ENCODE results near the gene TMEM121.
A peak's percentile ranks its signal among the peaks of the same experiment; 100 is the strongest.

Gene TMEM121

DNA sequence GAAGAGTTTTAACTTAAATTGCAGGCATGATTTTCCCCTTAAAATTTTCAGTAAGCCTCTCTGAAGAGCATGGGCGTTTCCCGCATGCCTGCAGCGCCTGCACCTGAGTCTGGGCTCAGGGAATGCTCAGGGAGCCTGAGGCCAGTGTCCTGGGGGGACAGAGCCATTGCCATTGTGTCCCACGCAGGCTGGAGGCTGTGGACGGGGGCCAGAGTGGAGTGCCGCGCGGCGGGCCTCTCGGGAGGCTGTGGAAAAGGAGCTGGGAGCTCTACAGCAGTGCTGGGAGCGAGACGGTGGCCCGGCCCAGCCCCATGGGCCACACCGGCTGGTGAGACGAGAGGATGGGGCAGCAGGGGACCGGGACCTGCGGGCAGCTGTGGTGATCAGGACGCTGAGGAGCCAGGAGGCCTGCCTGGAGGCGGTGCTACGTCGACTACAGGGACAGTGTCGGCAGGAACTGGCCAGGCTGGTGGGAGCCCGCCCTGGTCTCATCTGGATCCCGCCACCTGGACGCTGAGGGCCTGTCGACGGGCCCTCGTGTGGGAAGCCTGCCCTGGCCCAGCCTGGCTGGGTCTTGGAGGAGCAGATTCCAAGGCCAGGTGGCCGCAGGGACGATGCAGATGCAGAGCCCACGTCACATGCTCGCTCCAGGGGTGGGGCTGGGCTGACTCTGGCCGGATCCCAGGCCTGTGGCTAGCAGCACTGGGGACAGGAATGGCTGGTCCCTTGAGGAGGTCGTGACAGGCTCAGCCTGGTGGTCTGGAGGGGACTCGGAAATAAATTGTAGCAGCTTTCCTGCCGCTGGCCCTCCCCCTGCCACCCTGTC lies 27.7 kb upstream of the TMEM121 start:
- no peak for DNase-seq (ENCODE audit: low read depth in 2 of 2)

DNA sequence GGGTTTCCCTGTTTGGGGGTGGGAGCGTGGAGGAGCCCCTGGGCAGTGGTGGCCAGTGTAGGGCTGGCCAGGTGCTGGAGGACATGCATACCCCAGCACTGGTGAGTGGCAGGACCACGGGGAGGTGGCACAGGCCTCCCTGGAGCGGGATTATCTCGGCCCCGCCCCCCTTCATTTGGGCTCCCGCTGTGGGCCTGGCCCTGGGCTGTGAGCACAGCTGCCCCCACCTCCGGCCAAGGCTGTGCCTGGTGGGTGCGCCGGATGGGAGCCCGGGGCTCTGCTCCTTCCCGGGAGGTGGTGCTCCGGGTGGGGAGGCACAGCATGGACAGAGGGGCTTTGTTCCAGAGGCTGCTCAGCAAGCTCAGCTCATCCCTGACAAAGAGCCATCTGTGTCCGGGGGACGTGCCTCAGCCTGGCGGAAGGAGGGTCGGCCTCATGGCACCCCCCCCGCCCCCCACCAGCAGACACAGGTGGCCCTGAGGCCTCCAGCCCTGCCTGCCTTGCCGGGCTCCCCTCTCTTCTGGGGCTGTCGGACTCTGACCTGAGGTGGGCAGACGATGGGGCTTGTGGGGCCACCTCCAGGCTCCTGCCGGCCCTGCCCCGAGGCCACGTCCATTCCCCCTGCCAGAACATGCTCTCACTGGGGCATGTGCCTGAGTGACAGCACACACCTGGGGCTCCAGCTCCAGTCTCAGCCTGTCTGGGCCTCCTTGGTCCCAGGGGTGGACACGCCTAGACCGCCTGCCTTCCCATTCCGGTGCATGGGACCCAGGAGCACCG lies 26.9 kb upstream of the TMEM121 start:
- DNase-seq (ENCODE audit: low read depth in 2 of 2): no peak

DNA sequence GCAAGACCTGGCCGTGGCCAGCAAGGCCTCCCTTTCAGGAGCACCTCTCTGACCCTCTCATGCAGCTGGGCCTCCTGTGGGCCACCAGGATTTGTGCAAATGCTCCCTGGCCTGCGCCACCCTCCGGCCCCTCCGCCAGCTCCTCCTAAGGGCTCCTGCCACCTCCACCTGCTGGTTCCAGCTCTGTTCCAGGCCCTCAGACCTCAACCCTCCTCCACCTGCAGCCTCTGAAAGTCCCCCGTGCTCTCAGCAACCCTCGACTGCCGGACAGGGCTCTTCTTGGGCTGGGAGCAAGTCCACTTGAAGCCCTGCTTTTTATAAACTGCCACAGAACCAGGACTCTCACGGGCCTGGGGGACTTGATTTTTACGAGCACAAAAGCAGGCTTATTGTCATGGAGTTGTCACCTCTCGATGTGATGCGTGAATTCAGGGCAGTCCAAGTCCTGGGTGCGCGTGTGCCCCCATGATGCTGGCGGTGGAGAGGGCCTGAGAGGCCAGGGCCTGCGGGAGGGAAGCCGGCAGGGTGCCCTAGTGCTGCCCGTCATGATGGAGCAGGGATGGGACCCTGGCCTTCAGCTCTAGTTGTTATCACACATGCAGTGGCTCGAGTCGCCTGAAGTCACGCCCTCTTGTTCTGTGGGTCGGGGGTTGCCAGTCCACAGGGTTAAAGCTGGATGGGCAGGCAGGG lies 26.2 kb upstream of the TMEM121 start:
- DNase-seq (ENCODE audit: low read depth in 2 of 2): no peak

DNA sequence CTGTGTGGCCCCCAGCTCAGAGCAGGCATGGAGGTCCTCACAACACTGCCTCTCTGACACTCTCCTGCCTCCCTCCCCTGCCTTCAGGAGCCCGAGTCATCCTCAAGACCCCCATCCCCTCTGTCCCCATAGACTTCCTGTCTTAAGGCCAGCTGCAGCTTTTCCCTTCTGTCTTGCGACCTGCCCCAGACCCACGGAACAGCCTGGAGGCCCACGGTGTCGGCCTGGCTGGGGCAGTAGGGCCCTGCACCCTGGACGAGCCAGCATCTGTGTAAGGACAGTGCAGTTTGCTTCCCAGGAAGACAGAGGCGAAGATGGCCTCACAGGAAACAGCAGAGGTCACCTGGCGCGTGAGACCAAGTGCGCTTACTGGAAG lies 25.7 kb upstream of the TMEM121 start:
- DNase-seq (ENCODE audit: low read depth in 2 of 2): no peak

DNA sequence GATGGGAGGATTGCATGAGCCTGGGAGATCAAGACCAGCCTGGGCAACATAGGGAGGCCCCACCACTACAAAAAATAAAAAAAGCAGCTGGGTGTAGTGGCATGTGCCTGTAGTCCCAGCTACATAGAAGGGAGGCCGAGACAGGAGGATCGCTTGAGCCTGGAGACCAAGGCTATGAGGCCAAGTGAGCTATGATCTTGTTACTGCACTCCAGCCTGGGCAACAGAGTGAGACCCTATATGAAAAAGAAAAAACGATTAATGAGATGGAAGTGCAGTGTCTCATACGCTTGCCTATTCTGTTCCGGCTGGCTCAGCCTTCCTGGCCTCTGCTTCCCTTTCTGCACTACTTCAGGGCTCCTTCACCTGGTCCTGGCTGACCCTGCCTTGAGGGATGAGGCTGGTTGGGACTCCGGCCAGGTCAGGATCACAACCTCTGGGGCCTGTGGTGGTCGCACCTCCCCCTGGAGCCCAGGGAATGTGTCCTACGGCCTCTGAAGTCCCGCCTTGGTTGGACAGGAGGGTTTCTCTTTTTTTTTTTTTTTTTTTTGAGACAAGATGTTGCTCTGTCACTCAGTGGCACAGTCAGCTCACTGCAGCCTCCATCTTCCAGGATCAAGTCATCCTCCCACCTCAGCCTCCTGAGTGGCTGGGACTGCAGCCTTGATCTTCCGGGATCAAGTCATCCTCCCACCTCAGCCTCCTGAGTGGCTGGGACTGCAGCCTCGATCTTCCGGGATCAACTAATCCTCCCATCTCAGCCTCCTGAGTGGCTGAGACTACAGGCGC lies 24.7 kb upstream of the TMEM121 start:
- no peak for DNase-seq (ENCODE audit: low read depth in 2 of 2)

DNA sequence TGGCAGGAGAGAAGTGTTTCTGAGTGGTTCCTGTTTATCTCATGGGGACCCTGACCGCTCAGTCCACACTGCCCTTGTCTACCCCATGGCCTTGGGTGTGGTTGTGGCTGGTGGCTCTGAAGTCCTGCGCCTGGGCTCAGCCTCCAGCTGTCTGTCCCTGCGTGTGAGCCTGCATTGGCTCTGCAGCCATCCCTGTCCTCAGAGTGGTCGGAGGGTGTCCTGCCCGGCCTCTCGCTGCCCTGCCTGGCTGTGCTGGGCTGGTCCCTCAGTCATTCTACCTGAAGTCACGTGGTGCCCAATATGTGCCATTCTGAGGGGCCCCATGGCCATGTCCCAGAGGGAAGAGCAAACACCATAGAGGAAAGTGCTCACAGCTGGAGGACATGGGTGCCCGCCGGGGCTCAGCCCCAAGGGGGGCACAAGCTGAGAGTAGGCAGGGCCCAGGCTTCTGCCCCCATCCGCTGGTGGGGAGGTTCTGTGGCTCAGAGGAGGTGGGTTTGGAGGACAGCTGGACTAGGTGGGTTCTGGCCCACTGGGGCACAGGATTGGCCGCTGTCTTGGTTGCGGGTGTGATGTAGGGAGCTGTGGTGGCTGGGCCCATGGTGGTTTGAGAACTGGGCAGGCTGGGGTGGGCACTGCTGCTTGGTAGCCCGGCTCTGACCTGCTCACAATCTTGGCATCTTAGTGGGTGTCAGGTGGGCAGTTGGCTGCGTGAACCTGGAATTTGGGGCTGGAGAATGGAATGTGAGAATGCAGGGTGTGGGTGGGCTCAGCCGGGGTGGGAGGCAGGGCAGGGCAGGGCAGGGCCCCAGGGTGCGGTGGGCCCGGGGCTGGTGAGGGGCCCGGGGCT lies 23.7 kb upstream of the TMEM121 start:
- no peak for DNase-seq (ENCODE audit: low read depth in 2 of 2)

DNA sequence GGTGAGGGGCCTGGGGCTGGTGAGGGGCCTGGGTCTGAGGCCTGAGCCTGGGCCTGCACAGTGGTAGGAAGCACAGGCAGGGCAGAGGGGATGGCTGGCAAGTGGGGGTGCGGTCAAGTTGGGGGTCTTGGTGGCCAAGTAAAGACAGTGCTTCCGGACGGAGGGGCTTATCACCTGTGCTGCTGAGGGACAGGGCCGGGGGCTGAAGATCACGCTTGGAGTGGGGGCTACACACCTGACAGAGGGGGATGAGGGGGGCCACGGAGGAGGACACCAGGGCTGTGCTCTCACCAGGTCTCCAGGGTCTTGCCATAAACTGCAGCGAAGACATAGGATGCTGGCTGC lies 23.1 kb upstream of the TMEM121 start:
- no peak for DNase-seq (ENCODE audit: low read depth in 2 of 2)

DNA sequence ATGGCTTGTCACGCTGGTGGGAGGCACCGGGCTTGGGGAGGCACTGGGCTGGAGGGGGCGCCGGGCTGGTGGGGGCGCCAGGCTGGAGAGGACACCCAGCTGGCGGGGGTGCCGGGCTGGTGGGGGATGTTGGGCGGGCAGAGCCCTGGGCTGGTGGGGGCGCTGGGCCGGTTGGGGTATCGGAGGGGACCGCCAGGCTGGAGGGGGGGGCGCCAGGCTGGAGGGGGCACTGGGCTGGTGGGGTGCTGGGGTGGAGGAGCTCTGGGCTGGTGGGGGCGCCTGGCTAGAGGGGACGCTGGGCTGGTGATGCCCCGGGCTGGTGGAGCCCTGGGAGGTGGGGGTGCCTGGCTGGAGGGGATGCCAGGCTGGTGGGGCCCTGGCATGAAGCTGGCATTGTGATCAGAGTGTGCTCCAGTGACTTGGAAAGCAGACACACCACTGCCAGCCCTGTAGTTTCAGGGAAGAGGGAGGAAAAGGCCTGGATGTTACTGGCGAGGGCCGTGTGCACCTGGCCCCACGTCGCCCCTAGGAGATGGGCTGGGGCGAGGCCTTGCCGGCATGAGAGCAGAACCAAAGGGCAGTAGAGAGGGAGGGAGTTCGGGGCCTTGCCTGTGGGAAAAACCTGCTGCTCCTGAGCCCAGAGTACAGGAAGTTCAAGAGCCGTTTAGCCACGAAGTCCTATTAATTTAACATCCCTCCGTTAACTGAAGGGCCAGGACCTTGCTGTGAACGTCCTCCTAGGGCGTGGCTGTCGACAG lies 22.3 kb upstream of the TMEM121 start:
- DNase-seq (ENCODE audit: low read depth in 2 of 2): no peak

DNA sequence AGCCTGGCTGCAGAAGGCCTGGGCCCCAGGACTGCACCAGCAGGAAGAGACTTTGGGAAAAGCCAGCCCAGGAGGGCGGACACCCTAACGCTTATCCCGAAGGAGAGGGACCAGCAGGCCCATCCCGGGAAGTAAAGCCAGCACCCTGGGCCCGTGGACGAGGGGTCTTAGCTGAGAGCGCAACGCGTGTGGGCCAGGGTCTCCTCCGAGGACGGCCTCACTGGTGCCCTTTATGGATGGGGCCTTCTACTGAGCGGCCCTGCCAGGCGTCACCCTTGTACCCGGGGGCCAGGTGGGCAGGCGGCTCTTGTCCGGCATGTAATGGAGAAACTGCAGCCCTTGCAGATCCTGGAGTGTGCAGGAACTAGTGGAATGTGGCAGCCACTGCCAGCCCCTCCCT lies 21.3 kb upstream of the TMEM121 start:
- no peak for DNase-seq (ENCODE audit: low read depth in 2 of 2)

DNA sequence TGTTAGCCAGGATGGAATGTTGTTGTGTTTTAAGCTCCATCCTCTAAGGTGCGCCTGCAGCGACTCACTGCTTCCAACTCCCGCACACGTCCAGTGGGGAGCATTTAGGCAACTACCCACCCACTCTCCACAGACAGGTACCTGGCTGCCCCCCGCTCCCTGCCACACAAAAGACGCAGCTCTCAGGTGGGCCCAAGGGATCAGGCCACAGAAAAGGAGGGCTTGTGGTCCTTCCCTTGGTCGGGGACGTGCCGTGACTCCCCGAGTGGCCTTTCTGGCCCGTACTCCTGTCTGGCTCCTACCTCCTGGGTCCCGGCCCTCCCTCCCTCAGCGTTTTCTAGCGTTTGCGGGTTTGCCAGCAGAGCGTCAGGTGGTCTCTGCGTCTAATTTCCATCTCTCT lies 19.1 kb upstream of the TMEM121 start:
- no peak for DNase-seq (ENCODE audit: low read depth in 2 of 2)

DNA sequence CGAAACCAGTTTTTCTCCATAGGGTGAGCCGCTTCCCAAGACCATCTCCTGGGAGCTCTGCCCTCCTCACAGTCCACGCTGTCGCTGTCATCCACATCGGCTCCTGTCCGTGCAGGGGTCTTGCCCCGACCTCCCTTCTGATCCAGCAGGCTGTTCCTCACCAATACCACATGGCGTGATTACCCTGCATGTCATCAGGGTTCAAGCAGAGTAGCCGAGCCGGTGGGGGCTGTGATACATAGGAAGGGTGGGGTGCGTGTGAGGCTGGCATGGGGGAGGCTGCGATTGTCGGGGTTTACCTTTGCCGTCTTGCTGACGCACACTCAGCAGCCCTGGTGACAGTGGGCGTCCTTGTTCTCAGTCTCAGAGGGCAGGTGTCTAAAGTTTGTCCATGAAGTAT lies 18.3 kb upstream of the TMEM121 start:
- no peak for DNase-seq (ENCODE audit: low read depth in 2 of 2)

DNA sequence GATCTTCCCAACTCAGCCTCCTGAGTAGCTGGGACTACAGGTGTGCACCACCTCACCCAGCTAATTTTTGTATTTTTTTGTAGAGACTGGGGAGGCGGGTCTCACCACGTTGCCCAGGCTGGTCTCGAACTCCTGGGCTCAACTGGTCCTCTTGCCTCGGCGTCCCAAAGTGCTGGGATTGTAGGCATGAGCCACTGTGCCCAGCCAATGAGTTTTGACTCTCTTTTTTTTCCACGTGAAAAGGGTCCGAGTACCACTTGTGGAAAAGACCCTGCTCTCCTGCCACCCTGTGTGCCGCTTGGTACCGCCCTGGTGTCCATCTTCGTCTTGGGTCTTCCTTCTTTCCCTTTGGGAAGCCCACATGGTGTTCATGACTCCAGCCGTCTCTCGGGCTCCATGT lies 17.8 kb upstream of the TMEM121 start:
- no peak for DNase-seq (ENCODE audit: low read depth in 2 of 2)

DNA sequence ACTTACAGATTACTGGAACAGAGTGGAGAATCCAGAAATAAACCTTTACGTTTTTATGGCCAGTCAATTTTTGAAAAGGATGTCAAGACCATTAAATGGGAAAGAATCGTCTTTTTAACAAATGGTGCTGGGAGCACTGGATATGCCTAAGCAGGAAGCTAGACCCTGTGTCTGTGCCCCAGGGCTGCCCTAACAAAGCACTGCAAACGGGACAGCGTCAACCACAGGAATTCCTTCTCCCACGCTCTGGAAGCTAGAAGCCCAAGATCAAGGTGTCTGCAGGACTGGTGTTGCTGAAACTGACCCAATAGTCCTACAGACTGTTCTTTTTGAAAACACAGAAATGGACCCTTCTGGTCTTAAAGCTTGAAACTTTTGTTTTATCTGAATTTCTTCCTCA lies 9.3 kb upstream of the TMEM121 start:
- no peak for DNase-seq (ENCODE audit: low read depth in 2 of 2)

DNA sequence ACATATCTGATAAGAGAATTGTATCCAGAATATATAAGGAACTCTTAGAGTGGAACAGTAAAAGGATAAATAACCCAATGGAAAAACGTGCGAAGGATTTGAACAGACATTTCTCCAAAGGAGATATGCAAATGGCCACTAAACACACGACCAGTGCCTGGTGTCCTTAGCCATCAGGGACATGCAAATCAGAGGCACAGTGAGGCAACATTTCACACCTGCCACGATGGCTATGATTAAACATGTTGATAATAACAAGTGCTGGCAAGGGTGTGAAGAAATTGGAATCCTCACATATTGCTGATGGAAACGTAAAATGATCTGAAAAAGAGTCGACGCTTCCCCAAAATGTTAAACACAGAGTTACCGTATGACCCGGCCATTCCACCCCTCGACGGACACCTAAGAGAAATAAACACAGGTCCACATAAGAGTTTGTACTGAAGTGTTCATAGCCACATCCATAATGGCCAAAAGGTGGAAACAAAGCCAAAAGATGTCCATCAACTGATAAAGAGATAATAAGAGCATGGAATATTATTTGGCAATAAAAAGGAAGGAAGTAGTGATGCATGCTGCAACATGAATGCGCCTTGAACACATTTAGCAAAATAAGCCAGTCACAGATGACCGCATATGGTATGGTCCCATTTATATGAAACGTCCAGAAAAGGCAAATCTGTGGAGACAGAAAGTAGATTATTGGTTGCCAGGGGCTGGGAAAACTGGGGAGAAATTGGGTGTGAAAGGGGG lies 6.3 kb upstream of the TMEM121 start:
- no peak for DNase-seq (ENCODE audit: low read depth in 2 of 2)

DNA sequence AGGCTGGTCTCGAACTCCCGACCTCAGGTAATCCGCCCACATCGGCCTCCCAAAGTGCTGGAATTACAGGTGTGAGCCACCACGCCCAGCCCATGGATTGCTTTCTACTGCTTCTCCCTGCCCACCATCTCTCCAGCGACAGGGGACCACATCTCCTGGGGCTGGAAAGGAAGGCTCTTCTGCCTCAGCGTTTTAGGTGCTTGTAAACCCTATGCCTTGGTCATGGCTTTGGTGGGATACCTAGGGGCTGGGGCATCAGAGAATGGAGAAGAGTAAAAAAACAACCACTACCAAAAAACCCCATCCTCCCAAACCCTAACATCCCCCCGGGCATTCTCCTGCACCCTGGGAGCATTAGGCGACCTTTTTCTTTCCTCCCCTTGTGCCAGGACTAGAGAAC lies 1.1 kb upstream of the TMEM121 start:
- no peak for DNase-seq (ENCODE audit: low read depth in 2 of 2)

DNA sequence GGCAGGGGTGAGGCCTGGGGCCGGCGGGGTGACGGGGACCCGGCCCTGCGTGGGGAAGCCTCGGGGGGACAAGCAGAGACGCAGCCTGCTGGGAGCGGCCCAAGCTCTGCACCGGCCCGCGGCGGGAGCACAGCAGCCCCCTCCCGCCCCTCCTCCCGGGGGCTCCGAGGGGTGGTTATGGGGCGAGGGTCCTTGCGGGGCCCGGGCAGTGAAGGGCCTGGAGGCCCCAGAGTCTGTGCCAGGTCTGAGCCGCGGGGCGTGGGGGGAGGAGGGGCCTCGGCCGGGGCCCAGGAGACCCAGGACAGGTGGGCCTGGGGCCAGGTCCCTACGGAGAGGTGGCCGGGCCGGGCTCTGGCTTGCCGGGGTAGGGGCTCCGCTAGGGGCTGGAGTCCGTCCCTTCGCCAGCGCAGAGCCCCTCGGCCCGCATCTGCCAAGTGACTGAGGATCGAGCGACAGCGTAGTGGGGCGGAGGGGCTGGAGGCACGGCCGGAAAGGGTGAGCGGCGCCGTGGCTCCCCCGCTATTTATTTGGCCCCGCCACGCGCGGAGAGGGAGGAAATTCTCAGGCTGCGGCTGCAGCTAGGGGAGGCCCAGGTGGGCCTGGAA lies 495 bp downstream of the TMEM121 start:
- DNase-seq (ENCODE audit: low read depth in 2 of 2): no peak

DNA sequence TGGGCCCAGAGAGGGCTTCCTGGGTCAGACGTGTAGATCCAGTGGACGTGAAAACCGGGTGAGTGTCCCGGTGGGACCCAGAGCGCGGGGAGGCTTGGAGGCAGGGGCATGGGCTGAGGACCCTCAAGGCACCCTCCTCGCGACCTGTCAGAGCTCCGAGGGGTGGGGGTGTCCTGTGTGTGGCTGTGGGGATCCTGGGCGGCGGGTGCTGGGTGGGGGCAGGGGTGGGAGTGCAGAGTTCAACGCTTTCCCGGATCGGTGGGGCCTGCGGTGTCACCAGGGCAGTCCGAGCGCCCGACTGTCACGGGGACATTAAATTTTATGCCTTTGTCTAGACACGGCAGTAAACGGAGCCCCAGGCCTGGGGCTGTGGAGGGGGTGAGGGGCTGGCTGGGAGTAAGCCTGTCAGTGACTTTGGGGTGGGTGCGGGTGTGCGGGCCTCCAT lies 1.0 kb downstream of the TMEM121 start:
- DNase-seq (ENCODE audit: low read depth in 2 of 2): no peak

DNA sequence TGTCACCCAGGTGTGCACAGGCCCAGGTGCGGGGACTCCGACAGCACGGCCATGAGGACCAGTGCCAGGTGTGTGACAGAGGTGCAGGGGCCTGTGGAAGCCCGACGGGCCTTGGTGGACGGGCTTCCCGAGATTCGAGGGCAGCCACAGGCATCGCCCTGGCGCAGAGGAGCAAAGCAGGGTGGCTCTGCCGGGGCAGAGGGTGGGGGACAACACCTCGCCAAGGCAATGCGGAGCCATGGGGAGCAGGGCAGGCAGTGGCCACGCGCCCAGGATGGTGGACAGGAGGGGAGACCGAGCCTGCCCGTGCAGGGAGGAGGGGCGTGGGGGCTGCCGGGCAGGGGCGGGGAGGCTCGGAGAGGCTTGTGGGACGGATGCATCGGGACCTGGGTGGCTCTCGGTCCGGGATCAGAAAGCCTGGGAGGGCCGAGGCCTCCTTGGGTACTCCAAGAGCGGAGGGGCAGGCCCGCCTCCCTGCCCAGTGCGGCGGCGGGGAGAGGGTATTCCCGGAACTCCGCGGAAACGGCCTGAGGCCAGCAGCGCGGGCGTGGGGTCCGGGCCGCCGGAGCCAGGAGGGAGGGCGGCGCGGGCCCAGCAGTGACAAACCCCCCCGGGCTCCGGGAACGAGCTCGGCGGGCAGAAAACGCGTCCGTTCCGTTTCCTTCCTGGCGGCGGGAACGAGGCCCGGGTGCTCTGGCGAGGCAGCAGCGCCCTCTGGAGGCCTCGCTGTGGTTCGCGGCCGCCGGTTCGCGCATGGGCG lies 1.6 kb downstream of the TMEM121 start:
- peak; percentile 50 to 54 for DNase-seq (ENCODE audit: low read depth in 2 of 2)
